Activated naive CD8-positive, alpha-beta T cell treated with anti-CD3 and anti-CD28 coated beads for 36 hours (primary cell): ENCODE measurements around the gene USP10. TPM values are rescaled to one million over a fixed set of nuclear protein-coding genes. Genes with fewer than 3 reads are reported as not detected.
"Not testable (repeated sequence)": the region's sequence is repeated elsewhere in the genome, so short reads cannot be mapped to it uniquely, and the experiment has no call there.

Experiments
- DNase-seq: peaks from one replicate; pipeline ENCODE4 v3.0.0; 2021
- H3K27ac Mint-ChIP-seq: one replicate; pipeline ENCODE4 v1.8.0; 2022; ENCODE audit warnings: mild to moderate bottlenecking, moderate library complexity, mixed read lengths
- H3K27me3 Mint-ChIP-seq: one replicate; pipeline ENCODE4 v1.8.0; 2022; ENCODE audit warnings: mild to moderate bottlenecking, mixed read lengths
- H3K36me3 Mint-ChIP-seq: one replicate; pipeline ENCODE4 v1.8.0; 2021; ENCODE audit warnings: mild to moderate bottlenecking, mixed read lengths
- H3K4me1 Mint-ChIP-seq: one replicate; pipeline ENCODE4 v1.8.0; 2021; ENCODE audit warnings: mixed read lengths
- H3K4me3 Mint-ChIP-seq: one replicate; pipeline ENCODE4 v1.8.0; 2022; ENCODE audit warnings: mild to moderate bottlenecking, moderate library complexity, mixed read lengths
- H3K9me3 Mint-ChIP-seq: one replicate; pipeline ENCODE4 v1.8.0; 2022; ENCODE audit warnings: mixed read lengths
- total RNA-seq, 2 experiments: library from RNA; stranded (reverse); gene quantifications; one replicate each; pipeline ENCODE4 v1.2.3, GENCODE V29; 2021

Gene USP10
- total RNA-seq, 2 experiments from 2014 or later, result 148 to 151 TPM

GRCh38 chr16:84725481-84726078 lies 25.8 kb downstream of the USP10 start:
- Mint-ChIP-seq H3K9me3 (no peaks in the 10 kb centered on the region), H3K4me3 (peak overlapping the region; percentile 59), H3K36me3 (peaks cover 6% of the 10 kb centered on the region), H3K27ac (peak overlapping the region; percentile 67), H3K27me3 (no peaks in the 10 kb centered on the region), H3K4me1 (peaks cover 76% of the 10 kb centered on the region)
- DNase-seq, result no peak

- H3K4me3 Mint-ChIP-seq, result peak overlapping the region; percentile 59
- peak overlapping the region; percentile 67 for H3K27ac Mint-ChIP-seq
- H3K4me1 Mint-ChIP-seq, result peaks cover 74% of the 10 kb centered on the region
- no peaks in the 10 kb centered on the region for H3K9me3 Mint-ChIP-seq
- H3K27me3 Mint-ChIP-seq, result no peaks in the 10 kb centered on the region
- H3K36me3 Mint-ChIP-seq, result peaks cover 6% of the 10 kb centered on the region
- peak; percentile 71 for DNase-seq
These were observed 26.4 kb downstream of the USP10 start for GRCh38 chr16:84726079-84726668.

- H3K9me3 Mint-ChIP-seq, result no peaks in the 10 kb centered on the region
- H3K4me3 Mint-ChIP-seq, result peak overlapping the region; percentile 6
- H3K27me3 Mint-ChIP-seq, result no peaks in the 10 kb centered on the region
- peak; percentile 29 for DNase-seq
- peak overlapping the region; percentile 67 for H3K27ac Mint-ChIP-seq
- peaks cover 78% of the 10 kb centered on the region for H3K4me1 Mint-ChIP-seq
- H3K36me3 Mint-ChIP-seq, result peaks cover 6% of the 10 kb centered on the region
These were observed 27.1 kb downstream of the USP10 start for GRCh38 chr16:84726669-84727467.

GRCh38 chr16:84728853-84729424 lies 29.1 kb downstream of the USP10 start:
- H3K4me1 Mint-ChIP-seq, result peaks cover 62% of the 10 kb centered on the region
- no peak for DNase-seq
- no peaks in the 10 kb centered on the region for H3K27me3 Mint-ChIP-seq
- H3K27ac Mint-ChIP-seq, result no peak overlapping the region
- peaks cover 4% of the 10 kb centered on the region for H3K36me3 Mint-ChIP-seq
- H3K9me3 Mint-ChIP-seq, result no peaks in the 10 kb centered on the region
- H3K4me3 Mint-ChIP-seq, result no peak overlapping the region

- H3K9me3 Mint-ChIP-seq, result no peaks in the 10 kb centered on the region
- peak overlapping the region; percentile 21 for H3K27ac Mint-ChIP-seq
- no peak overlapping the region for H3K4me3 Mint-ChIP-seq
These were observed 30.0 kb downstream of the USP10 start for GRCh38 chr16:84729716-84730320.

GRCh38 chr16:84730406-84731106 lies 30.8 kb downstream of the USP10 start:
- Mint-ChIP-seq H3K27me3 (no peaks in the 10 kb centered on the region), H3K9me3 (no peaks in the 10 kb centered on the region), H3K4me3 (no peak overlapping the region), H3K36me3 (peaks cover 9% of the 10 kb centered on the region), H3K27ac (peak overlapping the region; percentile 48), H3K4me1 (peaks cover 50% of the 10 kb centered on the region)
- DNase-seq, result peak; percentile 23

More at GRCh38 chr16:84729716-84730320, 30.0 kb downstream of the USP10 start:
- DNase-seq, result no peak
- Mint-ChIP-seq H3K4me1 (peaks cover 55% of the 10 kb centered on the region), H3K36me3 (peaks cover 4% of the 10 kb centered on the region), H3K27me3 (no peaks in the 10 kb centered on the region)

GRCh38 chr16:84732332-84732673 lies 32.5 kb downstream of the USP10 start:
- not testable (repeated sequence) for H3K4me3 Mint-ChIP-seq, H3K27me3 Mint-ChIP-seq, DNase-seq, H3K9me3 Mint-ChIP-seq, H3K27ac Mint-ChIP-seq
- peaks cover 18% of the 10 kb centered on the region for H3K36me3 Mint-ChIP-seq
- peaks cover 46% of the 10 kb centered on the region for H3K4me1 Mint-ChIP-seq

GRCh38 chr16:84732674-84733352 lies 33.0 kb downstream of the USP10 start:
- Mint-ChIP-seq H3K4me3 (no peak overlapping the region), H3K27ac (no peak overlapping the region), H3K4me1 (peaks cover 44% of the 10 kb centered on the region)

GRCh38 chr16:84735849-84736586 lies 36.2 kb downstream of the USP10 start:
- Mint-ChIP-seq H3K27ac (peak overlapping the region; percentile 2), H3K4me1 (peaks cover 43% of the 10 kb centered on the region), H3K4me3 (no peak overlapping the region)

More at GRCh38 chr16:84732674-84733352, 33.0 kb downstream of the USP10 start:
- Mint-ChIP-seq H3K9me3 (no peaks in the 10 kb centered on the region), H3K36me3 (peaks cover 18% of the 10 kb centered on the region), H3K27me3 (no peaks in the 10 kb centered on the region)
- DNase-seq, result no peak

GRCh38 chr16:84737192-84738011 lies 37.6 kb downstream of the USP10 start:
- Mint-ChIP-seq H3K9me3 (no peaks in the 10 kb centered on the region), H3K4me1 (peaks cover 46% of the 10 kb centered on the region), H3K36me3 (peaks cover 29% of the 10 kb centered on the region)

More at GRCh38 chr16:84735849-84736586, 36.2 kb downstream of the USP10 start:
- no peak for DNase-seq
- peaks cover 20% of the 10 kb centered on the region for H3K36me3 Mint-ChIP-seq
- no peaks in the 10 kb centered on the region for H3K9me3 Mint-ChIP-seq
- H3K27me3 Mint-ChIP-seq, result no peaks in the 10 kb centered on the region

GRCh38 chr16:84738255-84739038 lies 38.6 kb downstream of the USP10 start:
- peak overlapping the region; percentile 72 for H3K27ac Mint-ChIP-seq
- H3K4me3 Mint-ChIP-seq, result no peak overlapping the region
- H3K27me3 Mint-ChIP-seq, result no peaks in the 10 kb centered on the region
- H3K36me3 Mint-ChIP-seq, result peaks cover 32% of the 10 kb centered on the region
- no peaks in the 10 kb centered on the region for H3K9me3 Mint-ChIP-seq
- H3K4me1 Mint-ChIP-seq, result peaks cover 43% of the 10 kb centered on the region
- peak; percentile 67 for DNase-seq

More at GRCh38 chr16:84737192-84738011, 37.6 kb downstream of the USP10 start:
- DNase-seq, result no peak
- Mint-ChIP-seq H3K4me3 (no peak overlapping the region), H3K27me3 (no peaks in the 10 kb centered on the region), H3K27ac (peak overlapping the region; percentile 56)
